LNCaP clone FGC (cell line): ENCODE data around the gene PIN1.
A peak's percentile ranks its signal among the peaks of the same experiment; 100 is the strongest.
"Not testable (repeated sequence)": the region's sequence is repeated elsewhere in the genome, so short reads cannot be mapped to it uniquely, and the experiment has no call there.

ENCODE experiments used
- DNase-seq: peaks from one replicate; pipeline ENCODE4 v3.0.0-alpha.2; 2011; ENCODE audit warnings: low read depth
- H3K4me3 ChIP-seq: 2 replicates; pipeline ENCODE4 v1.5.1; 2011; ENCODE audit warnings: mild to moderate bottlenecking, low read depth, low read length, control low read depth
- CTCF ChIP-seq: IDR thresholded peaks from 2 replicates; pipeline ENCODE4 v1.5.1; 2012; ENCODE audit warnings: mild to moderate bottlenecking; ENCODE audit not compliant: control insufficient read depth, insufficient read depth; ENCODE audit errors: extremely low read depth

PIN1 gene

GRCh38 chr19:9836021-9836420 lies 903 bp downstream of the PIN1 start:
- H3K4me3 ChIP-seq: peak overlapping the region; percentile 80
- TF ChIP-seq CTCF: 0 out of 2 replicates have a peak, but pooled peaks have one; percentile 16
- peak; percentile 44 for DNase-seq

GRCh38 chr19:9838324-9838723 lies 3.2 kb downstream of the PIN1 start:
- no peak for DNase-seq
- no peak for TF ChIP-seq CTCF
- H3K4me3 ChIP-seq: no peak overlapping the region

GRCh38 chr19:9839415-9839814 lies 4.3 kb downstream of the PIN1 start:
- no peak for TF ChIP-seq CTCF
- no peak overlapping the region for H3K4me3 ChIP-seq
- DNase-seq: peak; percentile 80

- no peak overlapping the region for H3K4me3 ChIP-seq
- no peak for TF ChIP-seq CTCF
- DNase-seq: no peak
Observed at GRCh38 chr19:9842834-9843625, 7.9 kb downstream of the PIN1 start.

GRCh38 chr19:9843626-9844273 lies 8.6 kb downstream of the PIN1 start:
- H3K4me3 ChIP-seq, DNase-seq: not testable (repeated sequence)

- TF ChIP-seq CTCF: peak; percentile 54
- no peak for DNase-seq
- H3K4me3 ChIP-seq: no peak overlapping the region
Observed at GRCh38 chr19:9847087-9847671, 12.1 kb downstream of the PIN1 start.

GRCh38 chr19:9848060-9848459 lies 12.9 kb downstream of the PIN1 start:
- TF ChIP-seq CTCF: peak; percentile 69
- DNase-seq: no peak
- no peak overlapping the region for H3K4me3 ChIP-seq
